ENCODE data around the gene LIFR. TPM values are rescaled to one million over a fixed set of nuclear protein-coding genes. Genes with fewer than 3 reads are reported as not detected.

The LIFR gene
- polyA plus RNA-seq, 1 donor (not counting 4 experiments of a cell fraction or from before 2014, with no cell fraction given) = 1.1 TPM

DNA sequence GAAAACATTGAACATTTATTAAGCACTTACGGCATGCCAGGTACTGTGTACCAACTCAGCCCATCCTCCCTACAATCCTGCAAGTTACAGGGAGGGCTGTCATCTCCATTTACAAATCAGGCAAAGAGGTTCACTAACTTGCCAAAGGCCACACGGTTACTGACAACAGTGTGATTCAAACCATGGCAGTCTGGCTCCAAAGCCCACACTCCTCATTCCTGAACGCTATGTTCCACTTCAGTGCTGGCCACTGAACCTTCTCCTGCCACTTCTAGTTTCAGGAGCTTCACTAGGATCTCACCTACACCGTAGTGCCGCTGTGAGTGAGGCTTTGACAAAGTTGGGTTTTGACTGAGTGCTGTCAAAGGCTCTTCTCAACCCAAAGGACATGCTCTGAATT, 7.2 kb upstream of the LIFR start:
- Histone ChIP-seq H3K4me3 (ENCODE audit: control insufficient read depth in 2 of 3, extremely low read depth in 1 of 3, insufficient read depth in 2 of 3, low read depth in 1 of 3, low read length in 3 of 3) (no peak overlapping the region), H3K79me2 (ENCODE audit: control insufficient read depth, insufficient read depth, low read length) (no peaks in the 10 kb centered on the region), H2AFZ (ENCODE audit: control insufficient read depth, low read length) (no peak overlapping the region), H3K4me1 (ENCODE audit: control insufficient read depth, extremely low read depth, insufficient read depth, low read length) (no peaks in the 10 kb centered on the region), H3K9me3 (ENCODE audit: control insufficient read depth, low read depth, low read length) (no peaks in the 10 kb centered on the region), H3K9ac (ENCODE audit: control insufficient read depth, extremely low read depth, insufficient read depth, low read length) (no peak overlapping the region), H3K36me3 (ENCODE audit: control insufficient read depth in 2 of 2, extremely low read depth in 1 of 2, insufficient read depth in 2 of 2, low read length in 2 of 2) (no peaks in the 10 kb centered on the region), H3K27ac (ENCODE audit: control insufficient read depth, insufficient read depth, low read length) (no peak overlapping the region), H3K27me3 (ENCODE audit: control insufficient read depth, extremely low read depth, insufficient read depth, low read length) (peaks cover 11% of the 10 kb centered on the region), H3K4me2 (ENCODE audit: control insufficient read depth, extremely low read depth, insufficient read depth, low read depth, low read length) (no peak overlapping the region), H4K20me1 (ENCODE audit: control insufficient read depth, extremely low read depth, insufficient read depth, low read length) (no peaks in the 10 kb centered on the region), H3K9me1 (ENCODE audit: control insufficient read depth, extremely low read depth, insufficient read depth, low read length) (no peaks in the 10 kb centered on the region)
- dilution Hi-C loops (cut with MboI; ENCODE audit: extremely low pct_ligation_motif_present, low sequenced_read_pairs) = no loop called here
- TF ChIP-seq, protein P1, sequence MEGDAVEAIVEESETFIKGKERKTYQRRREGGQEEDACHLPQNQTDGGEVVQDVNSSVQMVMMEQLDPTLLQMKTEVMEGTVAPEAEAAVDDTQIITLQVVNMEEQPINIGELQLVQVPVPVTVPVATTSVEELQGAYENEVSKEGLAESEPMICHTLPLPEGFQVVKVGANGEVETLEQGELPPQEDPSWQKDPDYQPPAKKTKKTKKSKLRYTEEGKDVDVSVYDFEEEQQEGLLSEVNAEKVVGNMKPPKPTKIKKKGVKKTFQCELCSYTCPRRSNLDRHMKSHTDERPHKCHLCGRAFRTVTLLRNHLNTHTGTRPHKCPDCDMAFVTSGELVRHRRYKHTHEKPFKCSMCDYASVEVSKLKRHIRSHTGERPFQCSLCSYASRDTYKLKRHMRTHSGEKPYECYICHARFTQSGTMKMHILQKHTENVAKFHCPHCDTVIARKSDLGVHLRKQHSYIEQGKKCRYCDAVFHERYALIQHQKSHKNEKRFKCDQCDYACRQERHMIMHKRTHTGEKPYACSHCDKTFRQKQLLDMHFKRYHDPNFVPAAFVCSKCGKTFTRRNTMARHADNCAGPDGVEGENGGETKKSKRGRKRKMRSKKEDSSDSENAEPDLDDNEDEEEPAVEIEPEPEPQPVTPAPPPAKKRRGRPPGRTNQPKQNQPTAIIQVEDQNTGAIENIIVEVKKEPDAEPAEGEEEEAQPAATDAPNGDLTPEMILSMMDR (optimal IDR thresholded peaks at IDR 0.05 in 1 of 3, IDR thresholded peaks at IDR 0.05 in 1 of 3, conservative IDR thresholded peaks at IDR 0.05 in 1 of 3; ENCODE audit: extremely low read depth in 1 of 3, insufficient read depth in 2 of 3, low read length in 3 of 3) = no peak
- no peak for TF ChIP-seq EZH2 (IDR thresholded peaks at IDR 0.05; ENCODE audit: low read length)
- DNase-seq (ENCODE audit: low read depth, low spot score) (no peak), FAIRE-seq (no peak)

DNA sequence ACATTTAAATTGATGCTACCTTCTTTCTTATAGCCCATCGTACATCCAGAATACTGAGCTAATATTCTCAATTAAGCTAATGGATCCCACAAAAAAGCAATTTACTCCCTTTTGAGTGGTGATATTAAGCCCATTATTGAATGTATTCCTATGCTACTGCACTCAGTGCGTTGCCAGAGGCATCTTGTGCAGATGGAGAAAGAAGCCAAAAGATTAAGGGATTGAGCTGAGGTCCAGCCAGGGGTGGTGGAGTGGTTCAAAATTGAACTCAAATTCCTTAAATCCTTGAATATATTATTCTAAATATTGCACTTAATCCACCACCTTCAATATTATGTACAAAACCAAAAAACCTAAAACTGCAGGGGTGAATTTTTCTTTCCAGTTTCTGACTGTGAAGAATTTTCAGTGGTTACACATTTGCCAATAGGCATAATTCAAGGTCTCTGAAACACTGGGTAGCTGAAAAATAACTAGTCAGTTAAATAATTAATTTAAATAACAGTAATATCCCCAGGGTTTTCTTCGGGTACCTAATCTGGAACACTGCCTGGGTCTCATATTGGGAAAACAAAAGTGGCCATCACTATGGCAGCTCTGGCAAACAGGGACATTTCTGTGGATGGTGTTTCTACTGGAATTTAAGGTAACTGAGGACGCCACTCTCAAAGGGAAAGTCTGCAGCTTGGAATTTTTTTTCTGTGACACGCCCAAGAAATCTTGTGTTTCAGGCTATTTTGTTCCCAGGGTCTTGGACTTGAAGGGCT, 6.2 kb upstream of the LIFR start:
- Histone ChIP-seq H3K9me3 (ENCODE audit: control insufficient read depth, low read depth, low read length) (no peaks in the 10 kb centered on the region), H3K79me2 (ENCODE audit: control insufficient read depth, insufficient read depth, low read length) (no peaks in the 10 kb centered on the region), H3K4me1 (ENCODE audit: control insufficient read depth, extremely low read depth, insufficient read depth, low read length) (peaks cover under 1% of the 10 kb centered on the region), H3K27me3 (ENCODE audit: control insufficient read depth, extremely low read depth, insufficient read depth, low read length) (peaks cover 11% of the 10 kb centered on the region), H3K9ac (ENCODE audit: control insufficient read depth, extremely low read depth, insufficient read depth, low read length) (no peak overlapping the region), H3K27ac (ENCODE audit: control insufficient read depth, insufficient read depth, low read length) (no peak overlapping the region), H3K4me3 (ENCODE audit: control insufficient read depth in 2 of 3, extremely low read depth in 1 of 3, insufficient read depth in 2 of 3, low read depth in 1 of 3, low read length in 3 of 3) (no peak overlapping the region), H3K36me3 (ENCODE audit: control insufficient read depth in 2 of 2, extremely low read depth in 1 of 2, insufficient read depth in 2 of 2, low read length in 2 of 2) (no peaks in the 10 kb centered on the region), H3K4me2 (ENCODE audit: control insufficient read depth, extremely low read depth, insufficient read depth, low read depth, low read length) (no peak overlapping the region), H2AFZ (ENCODE audit: control insufficient read depth, low read length) (no peak overlapping the region), H3K9me1 (ENCODE audit: control insufficient read depth, extremely low read depth, insufficient read depth, low read length) (no peaks in the 10 kb centered on the region), H4K20me1 (ENCODE audit: control insufficient read depth, extremely low read depth, insufficient read depth, low read length) (no peaks in the 10 kb centered on the region)
- dilution Hi-C loops (cut with MboI; ENCODE audit: extremely low pct_ligation_motif_present, low sequenced_read_pairs) = no loop called here
- no peak for TF ChIP-seq EZH2 (IDR thresholded peaks at IDR 0.05; ENCODE audit: low read length)
- TF ChIP-seq, protein P1 (optimal IDR thresholded peaks at IDR 0.05 in 1 of 3, IDR thresholded peaks at IDR 0.05 in 1 of 3, conservative IDR thresholded peaks at IDR 0.05 in 1 of 3; ENCODE audit: extremely low read depth in 1 of 3, insufficient read depth in 2 of 3, low read length in 3 of 3) = no peak
- FAIRE-seq = no peak
- DNase-seq (ENCODE audit: low read depth, low spot score) = no peak
